HepG2 (cell line): ENCODE data around the gene ZNF644. TPM values are rescaled to one million over a fixed set of nuclear protein-coding genes. Genes with fewer than 3 reads are reported as not detected.
A peak's percentile ranks its signal among the peaks of the same experiment; 100 is the strongest.

Source experiments
- ISL2 ChIP-seq: sonication (generic); formaldehyde crosslinking; IDR thresholded peaks from 2 replicates; pipeline ENCODE4 v1.5.0; 2020; ENCODE audit warnings: missing genetic modification reagents
- NFE2L1 ChIP-seq: sonication (generic); formaldehyde crosslinking; IDR thresholded peaks from 2 replicates; pipeline ENCODE4 v1.4.0; 2020; ENCODE audit warnings: missing genetic modification reagents, mild to moderate bottlenecking, borderline replicate concordance
- NFRKB ChIP-seq: fragments of 450-650 bp; IDR thresholded peaks from 2 replicates; pipeline ENCODE4 v1.6.1; 2017
- SAFB2 ChIP-seq: sonication (generic); formaldehyde crosslinking; IDR thresholded peaks from 2 replicates; pipeline ENCODE4 v1.5.1; 2020; ENCODE audit warnings: missing genetic modification reagents, low read depth, mild to moderate bottlenecking, borderline replicate concordance
- ZMYM4 ChIP-seq: sonication (generic); formaldehyde crosslinking; IDR thresholded peaks from 2 replicates; pipeline ENCODE4 v1.8.1; 2023; ENCODE audit warnings: mild to moderate bottlenecking, missing genetic modification reagents
- polyA plus RNA-seq, 8 experiments: library from polyadenylated mRNA; depleted of rRNA in 3 of 8; stranded (reverse) in 7 of 8; unstranded in 1 of 8; fragments of >200 nt; fragmentation: Illumina TruSeq in 4 of 8; extraction: Trizol in 4 of 8; gene quantifications; 2 replicates each; pipeline versions ENCODE4 v1.2.1 to v1.2.3, GENCODE V29; 2011 to 2016; ENCODE audit warnings: low read depth in 4 of 8, missing spikeins in 1 of 8, mixed read lengths in 1 of 8; ENCODE audit not compliant: insufficient read depth in 1 of 8
- total RNA-seq, 5 experiments: library from RNA; depleted of rRNA; stranded (reverse); fragments of >200 nt; fragmentation: Illumina TruSeq; extraction: Trizol; gene quantifications; 2 replicates each; pipeline ENCODE4 v1.2.3, GENCODE V29; 2016; ENCODE audit warnings: low read depth in 1 of 5
- TF ChIP-seq, protein P1 (sequence below): IDR thresholded peaks from 2 replicates; pipeline ENCODE4 v1.4.0; 2020; ENCODE audit warnings: mild to moderate bottlenecking, missing genetic modification reagents
- TF ChIP-seq, protein P2 (sequence below): sonication (generic); formaldehyde crosslinking; IDR thresholded peaks from 2 replicates; pipeline ENCODE4 v1.5.0; 2020; ENCODE audit warnings: mild to moderate bottlenecking, missing genetic modification reagents
- TF ChIP-seq, protein P3 (sequence below), 2 experiments: sonication (generic) in 1 of 2; formaldehyde crosslinking in 1 of 2; IDR thresholded peaks; 2 replicates each; pipeline versions ENCODE4 v1.4.0 to v1.6.1; 2016 to 2020; ENCODE audit warnings: borderline replicate concordance in 1 of 2, low read depth in 1 of 2, mild to moderate bottlenecking in 1 of 2, missing genetic modification reagents in 1 of 2
- TF ChIP-seq, protein P4 (sequence below): sonication (generic); formaldehyde crosslinking; IDR thresholded peaks from 2 replicates; pipeline ENCODE4 v1.5.1; 2020; ENCODE audit warnings: mild to moderate bottlenecking, missing genetic modification reagents
- TF ChIP-seq, protein P5 (sequence below): fragments of 450-650 bp; IDR thresholded peaks from 2 replicates; pipeline ENCODE4 v1.6.1; 2017; ENCODE audit warnings: mild to moderate bottlenecking

The ZNF644 gene
- total and polyA plus RNA-seq, 2 of the 13 experiments (the other 11 are each of a cell fraction or from before 2014, with no cell fraction given) = 17.7 to 51.7 TPM

DNA sequence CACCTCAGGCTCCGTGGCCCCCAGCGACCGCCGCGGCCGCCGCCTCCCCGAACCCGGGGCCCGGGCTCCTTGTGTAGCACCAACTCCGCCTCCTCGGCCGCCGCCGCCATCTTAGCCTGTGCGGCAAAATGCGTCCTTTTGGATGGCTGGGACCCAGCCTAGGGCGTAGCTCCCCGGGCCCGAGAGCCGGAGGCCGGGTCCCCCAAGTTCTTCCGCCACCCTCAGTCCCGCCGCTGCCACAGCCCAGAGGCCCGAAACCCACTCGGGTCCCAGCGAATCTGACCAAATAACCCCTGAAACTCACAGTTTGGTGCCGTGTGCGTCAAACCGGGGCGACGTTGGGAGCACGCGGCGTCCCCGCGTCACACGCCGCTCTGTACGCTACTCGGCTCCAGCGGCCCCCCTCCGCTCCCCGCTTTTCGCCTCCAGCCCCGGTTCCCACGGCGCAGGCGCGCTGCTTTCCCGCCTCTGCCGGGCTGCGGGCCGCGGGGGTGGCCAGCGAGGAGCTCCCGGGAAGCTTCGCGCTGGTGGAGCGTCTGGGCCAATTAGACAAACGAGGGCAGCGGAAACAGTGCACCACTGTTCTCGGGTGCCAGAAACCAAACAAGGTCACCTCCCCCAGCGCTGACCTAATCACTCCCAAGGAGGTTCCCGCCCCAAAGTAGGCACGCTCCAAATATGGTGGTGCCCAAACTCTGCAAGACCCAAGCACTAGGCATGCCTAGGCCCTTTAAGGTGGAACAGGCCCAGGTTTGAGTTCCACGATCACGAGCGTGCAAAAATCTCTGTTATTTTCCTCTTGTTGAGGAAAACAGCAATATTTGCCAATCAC is at the start of gene ZNF644 (continued):
- TF ChIP-seq, protein P1, sequence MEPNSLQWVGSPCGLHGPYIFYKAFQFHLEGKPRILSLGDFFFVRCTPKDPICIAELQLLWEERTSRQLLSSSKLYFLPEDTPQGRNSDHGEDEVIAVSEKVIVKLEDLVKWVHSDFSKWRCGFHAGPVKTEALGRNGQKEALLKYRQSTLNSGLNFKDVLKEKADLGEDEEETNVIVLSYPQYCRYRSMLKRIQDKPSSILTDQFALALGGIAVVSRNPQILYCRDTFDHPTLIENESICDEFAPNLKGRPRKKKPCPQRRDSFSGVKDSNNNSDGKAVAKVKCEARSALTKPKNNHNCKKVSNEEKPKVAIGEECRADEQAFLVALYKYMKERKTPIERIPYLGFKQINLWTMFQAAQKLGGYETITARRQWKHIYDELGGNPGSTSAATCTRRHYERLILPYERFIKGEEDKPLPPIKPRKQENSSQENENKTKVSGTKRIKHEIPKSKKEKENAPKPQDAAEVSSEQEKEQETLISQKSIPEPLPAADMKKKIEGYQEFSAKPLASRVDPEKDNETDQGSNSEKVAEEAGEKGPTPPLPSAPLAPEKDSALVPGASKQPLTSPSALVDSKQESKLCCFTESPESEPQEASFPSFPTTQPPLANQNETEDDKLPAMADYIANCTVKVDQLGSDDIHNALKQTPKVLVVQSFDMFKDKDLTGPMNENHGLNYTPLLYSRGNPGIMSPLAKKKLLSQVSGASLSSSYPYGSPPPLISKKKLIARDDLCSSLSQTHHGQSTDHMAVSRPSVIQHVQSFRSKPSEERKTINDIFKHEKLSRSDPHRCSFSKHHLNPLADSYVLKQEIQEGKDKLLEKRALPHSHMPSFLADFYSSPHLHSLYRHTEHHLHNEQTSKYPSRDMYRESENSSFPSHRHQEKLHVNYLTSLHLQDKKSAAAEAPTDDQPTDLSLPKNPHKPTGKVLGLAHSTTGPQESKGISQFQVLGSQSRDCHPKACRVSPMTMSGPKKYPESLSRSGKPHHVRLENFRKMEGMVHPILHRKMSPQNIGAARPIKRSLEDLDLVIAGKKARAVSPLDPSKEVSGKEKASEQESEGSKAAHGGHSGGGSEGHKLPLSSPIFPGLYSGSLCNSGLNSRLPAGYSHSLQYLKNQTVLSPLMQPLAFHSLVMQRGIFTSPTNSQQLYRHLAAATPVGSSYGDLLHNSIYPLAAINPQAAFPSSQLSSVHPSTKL (CRISPR knock-in tag) = peak; percentile 54; the same call in 1 of the 2 replicates
- TF ChIP-seq, protein P2, sequence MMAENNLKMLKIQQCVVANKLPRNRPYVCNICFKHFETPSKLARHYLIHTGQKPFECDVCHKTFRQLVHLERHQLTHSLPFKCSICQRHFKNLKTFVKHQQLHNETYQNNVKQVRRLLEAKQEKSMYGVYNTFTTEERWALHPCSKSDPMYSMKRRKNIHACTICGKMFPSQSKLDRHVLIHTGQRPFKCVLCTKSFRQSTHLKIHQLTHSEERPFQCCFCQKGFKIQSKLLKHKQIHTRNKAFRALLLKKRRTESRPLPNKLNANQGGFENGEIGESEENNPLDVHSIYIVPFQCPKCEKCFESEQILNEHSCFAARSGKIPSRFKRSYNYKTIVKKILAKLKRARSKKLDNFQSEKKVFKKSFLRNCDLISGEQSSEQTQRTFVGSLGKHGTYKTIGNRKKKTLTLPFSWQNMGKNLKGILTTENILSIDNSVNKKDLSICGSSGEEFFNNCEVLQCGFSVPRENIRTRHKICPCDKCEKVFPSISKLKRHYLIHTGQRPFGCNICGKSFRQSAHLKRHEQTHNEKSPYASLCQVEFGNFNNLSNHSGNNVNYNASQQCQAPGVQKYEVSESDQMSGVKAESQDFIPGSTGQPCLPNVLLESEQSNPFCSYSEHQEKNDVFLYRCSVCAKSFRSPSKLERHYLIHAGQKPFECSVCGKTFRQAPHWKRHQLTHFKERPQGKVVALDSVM = peak; percentile 47; the same call in 1 of the 2 replicates
- TF ChIP-seq NFE2L1 (no peak), SAFB2 (CRISPR knock-in tag) (peak; percentile 54; the same call in 1 of the 2 replicates), NFRKB (no peak), ISL2 (CRISPR knock-in tag) (peak; percentile 70; the same call in 1 of the 2 replicates), ZMYM4 (CRISPR knock-in tag) (peak; percentile 89)
- TF ChIP-seq, protein P3, sequence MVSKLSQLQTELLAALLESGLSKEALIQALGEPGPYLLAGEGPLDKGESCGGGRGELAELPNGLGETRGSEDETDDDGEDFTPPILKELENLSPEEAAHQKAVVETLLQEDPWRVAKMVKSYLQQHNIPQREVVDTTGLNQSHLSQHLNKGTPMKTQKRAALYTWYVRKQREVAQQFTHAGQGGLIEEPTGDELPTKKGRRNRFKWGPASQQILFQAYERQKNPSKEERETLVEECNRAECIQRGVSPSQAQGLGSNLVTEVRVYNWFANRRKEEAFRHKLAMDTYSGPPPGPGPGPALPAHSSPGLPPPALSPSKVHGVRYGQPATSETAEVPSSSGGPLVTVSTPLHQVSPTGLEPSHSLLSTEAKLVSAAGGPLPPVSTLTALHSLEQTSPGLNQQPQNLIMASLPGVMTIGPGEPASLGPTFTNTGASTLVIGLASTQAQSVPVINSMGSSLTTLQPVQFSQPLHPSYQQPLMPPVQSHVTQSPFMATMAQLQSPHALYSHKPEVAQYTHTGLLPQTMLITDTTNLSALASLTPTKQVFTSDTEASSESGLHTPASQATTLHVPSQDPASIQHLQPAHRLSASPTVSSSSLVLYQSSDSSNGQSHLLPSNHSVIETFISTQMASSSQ (IDR thresholded peaks at IDR 0.05; ENCODE audit: low read depth) = no peak
- TF ChIP-seq, protein P3 (CRISPR knock-in tag; IDR thresholded peaks at IDR 0.05; ENCODE audit: borderline replicate concordance) = peak; percentile 69; the same call in 1 of the 2 replicates
- TF ChIP-seq, protein P4, sequence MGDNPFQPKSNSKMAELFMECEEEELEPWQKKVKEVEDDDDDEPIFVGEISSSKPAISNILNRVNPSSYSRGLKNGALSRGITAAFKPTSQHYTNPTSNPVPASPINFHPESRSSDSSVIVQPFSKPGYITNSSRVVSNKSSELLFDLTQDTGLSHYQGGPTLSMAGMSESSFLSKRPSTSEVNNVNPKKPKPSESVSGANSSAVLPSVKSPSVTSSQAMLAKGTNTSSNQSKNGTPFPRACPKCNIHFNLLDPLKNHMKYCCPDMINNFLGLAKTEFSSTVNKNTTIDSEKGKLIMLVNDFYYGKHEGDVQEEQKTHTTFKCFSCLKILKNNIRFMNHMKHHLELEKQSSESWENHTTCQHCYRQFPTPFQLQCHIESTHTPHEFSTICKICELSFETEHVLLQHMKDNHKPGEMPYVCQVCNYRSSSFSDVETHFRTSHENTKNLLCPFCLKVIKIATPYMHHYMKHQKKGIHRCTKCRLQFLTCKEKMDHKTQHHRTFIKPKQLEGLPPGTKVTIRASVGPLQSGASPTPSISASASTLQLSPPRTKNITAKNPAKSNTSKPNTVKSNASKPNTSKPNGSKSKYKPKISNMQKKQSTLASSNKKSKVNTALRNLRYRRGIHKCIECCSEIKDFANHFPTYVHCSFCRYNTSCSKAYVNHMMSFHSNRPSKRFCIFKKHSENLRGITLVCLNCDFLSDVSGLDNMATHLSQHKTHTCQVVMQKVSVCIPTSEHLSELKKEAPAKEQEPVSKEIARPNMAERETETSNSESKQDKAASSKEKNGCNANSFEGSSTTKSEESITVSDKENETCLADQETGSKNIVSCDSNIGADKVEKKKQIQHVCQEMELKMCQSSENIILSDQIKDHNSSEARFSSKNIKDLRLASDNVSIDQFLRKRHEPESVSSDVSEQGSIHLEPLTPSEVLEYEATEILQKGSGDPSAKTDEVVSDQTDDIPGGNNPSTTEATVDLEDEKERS (CRISPR knock-in tag) = peak; percentile 78
- TF ChIP-seq, protein P5, sequence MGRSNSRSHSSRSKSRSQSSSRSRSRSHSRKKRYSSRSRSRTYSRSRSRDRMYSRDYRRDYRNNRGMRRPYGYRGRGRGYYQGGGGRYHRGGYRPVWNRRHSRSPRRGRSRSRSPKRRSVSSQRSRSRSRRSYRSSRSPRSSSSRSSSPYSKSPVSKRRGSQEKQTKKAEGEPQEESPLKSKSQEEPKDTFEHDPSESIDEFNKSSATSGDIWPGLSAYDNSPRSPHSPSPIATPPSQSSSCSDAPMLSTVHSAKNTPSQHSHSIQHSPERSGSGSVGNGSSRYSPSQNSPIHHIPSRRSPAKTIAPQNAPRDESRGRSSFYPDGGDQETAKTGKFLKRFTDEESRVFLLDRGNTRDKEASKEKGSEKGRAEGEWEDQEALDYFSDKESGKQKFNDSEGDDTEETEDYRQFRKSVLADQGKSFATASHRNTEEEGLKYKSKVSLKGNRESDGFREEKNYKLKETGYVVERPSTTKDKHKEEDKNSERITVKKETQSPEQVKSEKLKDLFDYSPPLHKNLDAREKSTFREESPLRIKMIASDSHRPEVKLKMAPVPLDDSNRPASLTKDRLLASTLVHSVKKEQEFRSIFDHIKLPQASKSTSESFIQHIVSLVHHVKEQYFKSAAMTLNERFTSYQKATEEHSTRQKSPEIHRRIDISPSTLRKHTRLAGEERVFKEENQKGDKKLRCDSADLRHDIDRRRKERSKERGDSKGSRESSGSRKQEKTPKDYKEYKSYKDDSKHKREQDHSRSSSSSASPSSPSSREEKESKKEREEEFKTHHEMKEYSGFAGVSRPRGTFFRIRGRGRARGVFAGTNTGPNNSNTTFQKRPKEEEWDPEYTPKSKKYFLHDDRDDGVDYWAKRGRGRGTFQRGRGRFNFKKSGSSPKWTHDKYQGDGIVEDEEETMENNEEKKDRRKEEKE = no peak
